Activated CD8-positive, alpha-beta memory T cell treated with anti-CD3 and anti-CD28 coated beads, Interleukin-2, amount 50 U/mL, for 4 hours (primary cell): ENCODE results near the gene COL4A3.
"Not testable (repeated sequence)": the region's sequence is repeated elsewhere in the genome, so short reads cannot be mapped to it uniquely, and the experiment has no call there.

Source experiments
- DNase-seq: peaks from one replicate; pipeline ENCODE4 v3.0.0-alpha.2; 2020

The COL4A3 gene

DNA sequence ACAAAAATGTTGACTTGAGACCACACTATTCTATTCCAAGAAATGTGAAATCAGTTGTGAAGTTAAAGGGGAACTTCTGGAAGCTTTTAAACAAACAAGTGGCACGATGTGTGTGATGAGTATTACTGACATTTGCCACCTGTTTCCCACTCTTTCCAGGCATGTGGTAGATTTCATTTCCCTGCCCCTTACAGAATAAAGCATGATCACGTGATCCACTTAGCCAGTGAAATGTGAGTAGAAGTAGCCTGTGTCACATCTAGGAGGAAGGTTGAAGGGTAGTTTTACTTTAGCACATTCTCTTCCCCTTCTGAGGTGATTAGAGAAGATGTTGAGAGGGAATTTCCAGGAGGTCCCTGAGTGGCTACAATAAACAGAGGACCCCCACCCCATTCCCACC, 4.3 kb upstream of the COL4A3 start:
- DNase-seq: no peak

- DNase-seq: no peak
Measured at GRCh38 chr2:227161947-227162346, 2.5 kb upstream of the COL4A3 start.

DNA sequence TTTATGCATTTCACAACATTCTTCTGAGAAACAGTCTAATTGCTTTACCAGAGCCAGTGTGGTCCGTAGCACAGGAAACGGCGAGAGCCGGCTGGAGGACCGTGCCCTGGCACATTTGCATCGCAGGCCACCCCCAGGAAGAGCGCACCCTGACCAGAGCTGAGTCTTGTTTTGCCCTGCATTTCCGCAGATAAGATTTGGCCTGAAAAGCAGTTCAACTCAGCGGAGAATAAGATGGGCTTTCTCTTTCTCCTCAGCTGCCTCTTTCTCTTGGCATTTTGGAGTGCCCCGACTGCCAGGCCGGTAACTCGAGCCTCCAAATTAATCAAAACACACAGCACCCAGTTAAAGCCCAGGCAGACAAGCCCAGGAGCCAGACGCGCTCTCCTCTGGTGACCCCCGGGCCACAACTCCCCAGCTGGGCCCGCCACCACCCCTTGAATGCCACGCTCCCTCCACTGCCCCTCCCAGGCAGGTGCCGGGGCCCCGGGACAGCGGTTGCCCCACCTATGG, 883 bp upstream of the COL4A3 start:
- DNase-seq: no peak

GRCh38 chr2:227164763-227165291, 403 bp downstream of the COL4A3 start:
- DNase-seq: no peak

DNA sequence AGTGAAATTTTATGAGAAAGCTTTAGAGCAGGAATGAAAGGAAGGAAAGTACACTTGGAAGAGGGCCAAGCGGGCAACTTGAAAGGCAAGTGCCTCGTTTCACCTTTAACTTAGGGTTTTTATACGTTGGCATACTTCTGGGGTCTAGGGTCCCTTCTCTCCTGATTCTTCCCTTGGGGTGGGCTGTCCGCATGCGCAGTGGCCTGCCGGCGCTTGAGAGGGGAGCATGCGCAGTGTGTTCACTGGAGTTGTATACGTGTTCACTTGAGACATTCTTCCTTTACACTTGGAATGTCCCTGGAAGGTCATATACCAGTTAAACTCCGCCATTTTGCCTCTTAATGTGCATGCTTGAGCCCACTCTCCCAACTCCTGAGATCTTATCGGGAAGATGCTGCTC, 7.4 kb downstream of the COL4A3 start:
- DNase-seq: not testable (repeated sequence)

GRCh38 chr2:227177592-227178336, 13.3 kb downstream of the COL4A3 start:
- DNase-seq: no peak

GRCh38 chr2:227179988-227180685, 15.7 kb downstream of the COL4A3 start:
- DNase-seq: no peak

- no peak for DNase-seq
Measured at GRCh38 chr2:227180770-227181169, 16.3 kb downstream of the COL4A3 start.

DNA sequence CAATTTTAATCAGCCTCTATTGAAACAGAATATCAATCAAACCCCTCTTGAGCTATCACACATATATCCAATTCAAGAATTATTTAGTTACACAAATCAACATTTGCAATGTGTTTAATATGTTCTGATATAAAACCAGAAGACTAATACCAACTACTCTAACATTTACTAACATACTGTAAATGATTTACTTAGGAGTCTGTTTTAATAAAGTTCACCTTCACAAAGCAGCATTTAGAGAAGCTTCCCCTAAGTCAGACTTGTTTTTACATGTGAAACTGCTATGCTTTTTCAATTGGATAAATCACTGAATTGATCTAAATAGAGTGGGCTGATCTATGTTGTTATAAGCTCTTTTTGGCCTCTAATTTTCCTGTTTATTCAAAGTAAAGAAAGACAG, 18.3 kb downstream of the COL4A3 start:
- no peak for DNase-seq

- DNase-seq: no peak
Measured at GRCh38 chr2:227183657-227184367, 19.4 kb downstream of the COL4A3 start.

DNA sequence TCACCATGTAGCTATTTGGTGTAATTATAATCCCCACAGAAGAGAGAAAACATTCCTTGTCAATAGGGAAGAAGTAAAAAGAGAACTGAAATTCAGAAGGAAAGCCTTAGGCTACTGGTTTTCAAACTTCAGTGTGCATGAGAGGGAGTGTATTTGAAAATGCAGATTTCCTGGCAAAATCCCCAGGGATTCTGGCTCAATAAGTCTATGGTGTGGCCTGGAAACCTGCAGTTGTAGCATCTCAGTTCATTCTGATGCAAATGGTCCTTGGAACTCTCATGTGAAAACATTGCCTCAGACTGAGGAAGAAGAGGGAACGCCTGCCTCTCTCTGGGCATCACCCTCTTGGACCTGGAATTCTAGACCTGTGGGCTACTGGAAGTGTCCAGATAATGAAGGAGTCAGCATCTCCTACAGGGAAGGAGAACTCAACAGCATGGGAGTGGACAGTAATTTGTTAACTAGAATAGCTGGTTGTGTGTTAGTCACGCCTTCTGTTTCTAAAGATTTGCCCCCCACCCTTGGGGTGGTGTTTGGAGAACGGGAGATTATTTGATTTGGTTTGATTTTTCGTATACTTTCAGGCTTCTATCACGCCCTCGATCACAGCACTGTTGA, 21.3 kb downstream of the COL4A3 start:
- DNase-seq: no peak

- no peak for DNase-seq
Measured at GRCh38 chr2:227186751-227187150, 22.3 kb downstream of the COL4A3 start.

GRCh38 chr2:227188292-227188691, 23.9 kb downstream of the COL4A3 start:
- no peak for DNase-seq

DNA sequence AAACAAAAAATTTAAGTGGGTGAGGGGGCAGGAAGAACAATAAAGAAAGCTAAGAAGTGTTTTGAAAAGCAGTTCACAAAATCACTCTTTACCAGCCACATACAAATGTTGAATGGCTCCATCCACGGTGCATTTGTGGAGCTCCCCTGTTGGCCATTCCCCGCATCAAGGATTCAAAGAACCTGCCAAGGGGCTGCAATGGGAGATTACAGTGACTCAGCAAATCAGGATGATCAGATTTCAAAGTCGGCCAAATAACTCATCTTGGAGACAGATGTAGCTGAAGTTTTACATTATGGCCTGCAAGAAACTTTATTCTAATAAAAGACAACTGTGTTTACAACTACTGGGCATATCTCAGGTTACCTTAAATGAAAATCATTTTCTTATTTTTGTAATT, 26.9 kb downstream of the COL4A3 start:
- DNase-seq: no peak

GRCh38 chr2:227192491-227192890, 28.1 kb downstream of the COL4A3 start:
- DNase-seq: no peak

GRCh38 chr2:227194219-227194618, 29.8 kb downstream of the COL4A3 start:
- no peak for DNase-seq

- no peak for DNase-seq
Measured at GRCh38 chr2:227198866-227199265, 34.4 kb downstream of the COL4A3 start.

DNA sequence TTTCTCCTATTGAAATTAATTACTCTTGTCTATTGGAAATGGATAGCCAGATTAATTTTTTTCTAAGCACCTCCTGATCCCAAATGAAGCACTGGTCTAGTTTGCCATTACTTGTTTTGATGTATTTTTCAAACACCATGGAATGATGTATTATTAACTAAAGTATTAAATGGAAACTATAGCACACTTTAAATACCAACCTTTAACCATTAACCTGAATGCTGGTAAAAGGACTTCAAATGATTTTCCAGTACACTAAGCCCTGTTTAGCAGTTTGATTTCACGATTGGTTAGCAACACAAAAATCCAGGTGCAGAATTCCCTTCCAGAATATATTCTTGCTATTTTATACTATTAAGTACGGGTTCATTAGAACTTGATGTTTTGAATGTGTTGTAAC, 37.3 kb downstream of the COL4A3 start:
- DNase-seq: no peak

- no peak for DNase-seq
Measured at GRCh38 chr2:227204452-227204851, 40.0 kb downstream of the COL4A3 start.

GRCh38 chr2:227205701-227206100, 41.3 kb downstream of the COL4A3 start:
- no peak for DNase-seq

DNA sequence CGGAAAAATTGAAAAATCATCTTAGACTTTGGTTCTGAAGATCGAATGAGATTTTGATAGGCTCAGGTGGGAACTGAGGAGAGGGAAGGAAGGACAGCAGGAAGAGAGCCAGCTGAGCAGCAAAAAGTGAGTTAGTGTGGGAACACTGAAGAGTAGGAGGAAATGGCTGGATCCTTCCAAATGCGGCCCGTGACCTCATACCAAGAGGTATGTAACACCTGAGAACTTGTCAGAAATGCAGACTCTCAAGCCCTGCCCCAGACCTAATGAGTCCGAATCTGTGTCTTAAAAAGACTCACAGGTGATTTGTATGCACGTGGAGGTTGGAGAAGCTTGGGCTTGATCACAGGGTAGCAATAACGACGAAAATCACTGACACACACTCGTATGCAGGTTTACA, 42.0 kb downstream of the COL4A3 start:
- no peak for DNase-seq

GRCh38 chr2:227207573-227207972, 43.1 kb downstream of the COL4A3 start:
- DNase-seq: no peak

DNA sequence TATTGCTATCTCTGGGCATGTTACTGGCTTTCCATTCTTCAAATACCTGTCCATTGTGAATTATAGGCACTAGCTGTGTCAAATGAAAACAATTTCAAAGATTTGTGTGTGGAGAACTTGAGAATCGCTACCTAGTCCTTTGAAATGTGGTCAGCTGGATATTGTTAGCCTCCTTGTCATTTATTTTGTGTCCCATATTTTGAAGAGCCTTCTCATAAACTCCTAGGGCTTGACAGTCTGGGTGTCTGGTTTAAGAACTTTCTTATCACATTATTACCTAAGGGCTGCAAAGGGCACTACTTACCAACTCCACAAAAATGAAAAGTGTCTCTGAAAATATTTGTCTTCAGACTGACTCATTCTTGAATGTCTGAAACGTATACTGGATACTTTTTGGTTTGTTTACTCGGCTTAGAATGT, 50.2 kb downstream of the COL4A3 start:
- DNase-seq: no peak
